ENCODE results near the gene CNNM1.

DNA sequence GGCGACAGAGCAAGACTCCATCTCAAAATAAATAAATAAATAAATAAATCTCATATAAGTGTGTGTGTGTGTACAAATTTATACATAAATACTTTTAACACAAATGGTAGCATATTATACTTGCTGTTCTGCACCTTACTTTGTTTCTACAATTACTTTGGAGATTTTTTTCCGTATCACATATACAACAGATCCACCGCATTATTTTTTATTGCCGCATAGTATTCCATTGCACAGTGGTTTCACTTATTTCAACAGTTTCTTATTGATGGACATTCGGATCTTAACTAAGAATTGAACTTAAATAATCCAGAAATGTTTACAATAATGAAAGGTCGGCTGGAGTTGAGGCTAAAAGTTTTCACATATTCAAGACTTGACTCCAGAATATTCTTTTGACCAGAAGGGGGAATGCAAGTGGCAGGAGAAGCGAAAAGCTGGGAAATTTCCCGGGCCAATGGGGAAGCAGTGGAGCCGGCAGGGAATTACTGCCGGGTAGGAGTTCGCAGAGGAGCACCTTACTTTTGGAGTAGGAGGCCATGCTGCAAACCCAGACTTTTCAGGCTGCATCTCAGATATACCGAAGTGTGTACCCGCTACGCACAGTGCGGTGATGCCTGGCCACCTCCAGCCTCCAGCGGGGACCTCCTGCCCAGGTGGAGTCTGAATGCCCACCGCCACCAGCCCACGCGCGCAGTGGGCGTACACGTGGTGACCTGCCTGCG is 415 bp upstream of the CNNM1 start:
- TF ChIP-seq, protein P1, sequence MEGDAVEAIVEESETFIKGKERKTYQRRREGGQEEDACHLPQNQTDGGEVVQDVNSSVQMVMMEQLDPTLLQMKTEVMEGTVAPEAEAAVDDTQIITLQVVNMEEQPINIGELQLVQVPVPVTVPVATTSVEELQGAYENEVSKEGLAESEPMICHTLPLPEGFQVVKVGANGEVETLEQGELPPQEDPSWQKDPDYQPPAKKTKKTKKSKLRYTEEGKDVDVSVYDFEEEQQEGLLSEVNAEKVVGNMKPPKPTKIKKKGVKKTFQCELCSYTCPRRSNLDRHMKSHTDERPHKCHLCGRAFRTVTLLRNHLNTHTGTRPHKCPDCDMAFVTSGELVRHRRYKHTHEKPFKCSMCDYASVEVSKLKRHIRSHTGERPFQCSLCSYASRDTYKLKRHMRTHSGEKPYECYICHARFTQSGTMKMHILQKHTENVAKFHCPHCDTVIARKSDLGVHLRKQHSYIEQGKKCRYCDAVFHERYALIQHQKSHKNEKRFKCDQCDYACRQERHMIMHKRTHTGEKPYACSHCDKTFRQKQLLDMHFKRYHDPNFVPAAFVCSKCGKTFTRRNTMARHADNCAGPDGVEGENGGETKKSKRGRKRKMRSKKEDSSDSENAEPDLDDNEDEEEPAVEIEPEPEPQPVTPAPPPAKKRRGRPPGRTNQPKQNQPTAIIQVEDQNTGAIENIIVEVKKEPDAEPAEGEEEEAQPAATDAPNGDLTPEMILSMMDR (IDR thresholded peaks at IDR 0.05 in 2 of 3, conservative IDR thresholded peaks at IDR 0.05 in 1 of 3; ENCODE audit: borderline replicate concordance in 1 of 3, insufficient read depth in 1 of 3, low read depth in 2 of 3, low read length in 2 of 3), result no peak
- TF ChIP-seq TCF7L2 (IDR thresholded peaks at IDR 0.05; ENCODE audit: borderline replicate concordance, extremely low read depth, insufficient read depth, insufficient read length), result no peak
- no peak for TF ChIP-seq EZH2 (IDR thresholded peaks at IDR 0.05)
- TF ChIP-seq SRF (IDR thresholded peaks at IDR 0.05; ENCODE audit: low read depth), result no peak
- no peak for TF ChIP-seq SIN3A (IDR thresholded peaks at IDR 0.05; ENCODE audit: low read depth)
- TF ChIP-seq YY1 (IDR thresholded peaks at IDR 0.05; ENCODE audit: extremely low read depth, insufficient replicate concordance, low read depth, low read length), result no peak
- TF ChIP-seq POLR2AphosphoS5 (IDR thresholded peaks at IDR 0.05; ENCODE audit: low read depth, low read length), result no peak
- TF ChIP-seq, protein P2, sequence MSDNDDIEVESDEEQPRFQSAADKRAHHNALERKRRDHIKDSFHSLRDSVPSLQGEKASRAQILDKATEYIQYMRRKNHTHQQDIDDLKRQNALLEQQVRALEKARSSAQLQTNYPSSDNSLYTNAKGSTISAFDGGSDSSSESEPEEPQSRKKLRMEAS (IDR thresholded peaks at IDR 0.05), result no peak
